HL-60 (cell line): ENCODE measurements around the gene SLC38A4.

Source experiments
- POLR2AphosphoS5 ChIP-seq: IDR thresholded peaks from 2 replicates; pipeline ENCODE4 v1.6.1; 2012; ENCODE audit warnings: low read depth
- TF ChIP-seq, protein P1 (sequence below): IDR thresholded peaks from one replicate; pipeline ENCODE4 v1.5.1; 2011; ENCODE audit warnings: low read length, control low read depth, inconsistent platforms; ENCODE audit not compliant: insufficient read depth

DNA sequence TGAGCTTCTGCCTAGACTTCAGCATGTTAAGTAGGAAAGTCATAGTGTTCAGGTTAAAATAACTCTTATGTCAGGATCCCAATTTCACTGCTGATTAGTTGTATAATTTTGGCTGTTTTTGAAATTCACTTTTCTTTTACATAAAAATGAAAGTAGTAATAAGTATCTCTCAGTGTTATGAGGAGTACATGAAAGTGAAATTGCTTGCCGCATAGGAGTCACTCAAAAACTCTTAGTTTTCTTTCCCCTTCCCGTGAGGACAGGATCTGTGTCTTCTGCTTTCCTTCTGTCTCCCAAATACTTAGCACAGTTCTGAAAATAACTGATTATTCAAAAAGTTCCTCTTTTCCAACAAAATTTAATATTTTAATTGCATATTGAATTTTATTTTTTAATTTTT is 100.5 kb downstream of the SLC38A4 start:
- TF ChIP-seq, protein P1, sequence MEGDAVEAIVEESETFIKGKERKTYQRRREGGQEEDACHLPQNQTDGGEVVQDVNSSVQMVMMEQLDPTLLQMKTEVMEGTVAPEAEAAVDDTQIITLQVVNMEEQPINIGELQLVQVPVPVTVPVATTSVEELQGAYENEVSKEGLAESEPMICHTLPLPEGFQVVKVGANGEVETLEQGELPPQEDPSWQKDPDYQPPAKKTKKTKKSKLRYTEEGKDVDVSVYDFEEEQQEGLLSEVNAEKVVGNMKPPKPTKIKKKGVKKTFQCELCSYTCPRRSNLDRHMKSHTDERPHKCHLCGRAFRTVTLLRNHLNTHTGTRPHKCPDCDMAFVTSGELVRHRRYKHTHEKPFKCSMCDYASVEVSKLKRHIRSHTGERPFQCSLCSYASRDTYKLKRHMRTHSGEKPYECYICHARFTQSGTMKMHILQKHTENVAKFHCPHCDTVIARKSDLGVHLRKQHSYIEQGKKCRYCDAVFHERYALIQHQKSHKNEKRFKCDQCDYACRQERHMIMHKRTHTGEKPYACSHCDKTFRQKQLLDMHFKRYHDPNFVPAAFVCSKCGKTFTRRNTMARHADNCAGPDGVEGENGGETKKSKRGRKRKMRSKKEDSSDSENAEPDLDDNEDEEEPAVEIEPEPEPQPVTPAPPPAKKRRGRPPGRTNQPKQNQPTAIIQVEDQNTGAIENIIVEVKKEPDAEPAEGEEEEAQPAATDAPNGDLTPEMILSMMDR, result no peak
- no peak for TF ChIP-seq POLR2AphosphoS5
